Adipose tissue (tissue), 3 donors: Measurements from ENCODE around the gene TRAF3. TPM values are rescaled to one million over a fixed set of nuclear protein-coding genes. Genes with fewer than 3 reads are reported as not detected.

Experiments used
- H3K27ac ChIP-seq: one replicate; pipeline ENCODE4 v1.5.1; 2013; ENCODE audit warnings: low read depth, low read length
- WGBS, 3 donors: extraction: QIAGEN DNeasy Blood & Tissue Kit; methylation state at CpG; one replicate each; pipeline ENCODE4 v1.1.7; 2013; 5-methylcytosine and 5-hydroxymethylcytosine counted together
- polyA plus RNA-seq, 3 donors: library from polyadenylated mRNA; stranded (reverse); fragments of 200-250 nt; gene quantifications; one replicate each; pipeline ENCODE4 v1.2.3, GENCODE V29; 2013
- donor health status: healthy with polysubstance abuse.
- donor health status: Bipolar disorder and iron deficiency.
- donor health status: healthy.

Gene TRAF3, protein sequence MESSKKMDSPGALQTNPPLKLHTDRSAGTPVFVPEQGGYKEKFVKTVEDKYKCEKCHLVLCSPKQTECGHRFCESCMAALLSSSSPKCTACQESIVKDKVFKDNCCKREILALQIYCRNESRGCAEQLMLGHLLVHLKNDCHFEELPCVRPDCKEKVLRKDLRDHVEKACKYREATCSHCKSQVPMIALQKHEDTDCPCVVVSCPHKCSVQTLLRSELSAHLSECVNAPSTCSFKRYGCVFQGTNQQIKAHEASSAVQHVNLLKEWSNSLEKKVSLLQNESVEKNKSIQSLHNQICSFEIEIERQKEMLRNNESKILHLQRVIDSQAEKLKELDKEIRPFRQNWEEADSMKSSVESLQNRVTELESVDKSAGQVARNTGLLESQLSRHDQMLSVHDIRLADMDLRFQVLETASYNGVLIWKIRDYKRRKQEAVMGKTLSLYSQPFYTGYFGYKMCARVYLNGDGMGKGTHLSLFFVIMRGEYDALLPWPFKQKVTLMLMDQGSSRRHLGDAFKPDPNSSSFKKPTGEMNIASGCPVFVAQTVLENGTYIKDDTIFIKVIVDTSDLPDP
- polyA plus RNA-seq = 10 to 100 TPM in 1 of 3 donors, 1 to 10 TPM in 2; 2.7 to 13.5 (median 7.5) TPM

GRCh38 chr14:102776761-102777710, at the start of gene TRAF3:
TRAF3 (plus strand) TSS chr14:102777449; CDS start chr14:102870202, 92,753 bp downstream.
- WGBS, 3 donors = 15 to 36% (median 25%) methylated on average over 67 to 142 of the region's 163 CpGs
- peak within 1 kb of the TSS; percentile 55 for H3K27ac ChIP-seq

GRCh38 chr14:102728501-102728900, 48.7 kb upstream of the TRAF3 start:
- H3K27ac ChIP-seq = no peak overlapping the region
- WGBS, 3 donors = 63 to 92% (median 88%) methylated on average over 6 of the region's 6 CpGs

DNA sequence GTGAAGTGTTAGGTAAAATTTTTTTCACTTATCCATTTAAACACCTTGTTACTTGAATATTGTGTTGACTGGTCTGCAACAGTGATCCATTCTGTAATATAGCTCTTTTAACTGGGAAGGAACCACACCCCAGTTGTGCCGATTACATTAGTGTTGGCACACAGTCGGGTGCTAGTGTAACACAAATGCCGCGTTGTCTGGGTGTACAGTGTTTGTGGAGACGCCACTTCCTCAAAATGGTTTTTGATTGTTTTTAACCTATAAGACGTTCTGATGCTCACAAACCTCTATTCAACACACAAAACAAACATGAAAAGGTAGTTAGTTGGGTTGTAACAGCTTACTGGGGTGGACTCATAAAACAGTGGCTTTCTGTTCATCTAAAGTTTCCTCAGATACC, 48.0 kb upstream of the TRAF3 start:
- 61 to 92% (median 77%) methylated on average over 6 of the region's 6 CpGs for WGBS, 3 donors
- no peak overlapping the region for H3K27ac ChIP-seq

DNA sequence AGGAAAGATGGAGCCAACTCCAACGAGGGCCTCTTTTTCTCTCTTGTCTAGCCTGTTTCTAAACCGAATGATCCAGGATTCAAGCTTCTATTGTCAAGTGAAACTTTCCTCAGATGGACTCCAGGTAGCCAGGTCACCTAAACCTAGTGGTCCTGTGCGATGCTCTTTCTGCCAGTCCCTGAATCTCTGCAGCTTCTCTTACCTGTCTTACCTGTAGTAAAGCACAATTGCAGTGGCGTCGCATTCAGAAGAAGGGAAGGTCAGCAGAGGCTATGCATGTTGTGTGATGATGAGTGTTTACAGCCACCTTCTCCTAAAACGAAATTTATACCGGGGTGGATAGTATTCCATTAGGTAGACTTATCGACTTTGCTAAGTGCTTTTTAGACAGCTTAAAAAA, 47.4 kb upstream of the TRAF3 start:
- 92 to 94% (median 94%) methylated on average over 8 of the region's 8 CpGs for WGBS, 3 donors
- H3K27ac ChIP-seq = no peak overlapping the region

DNA sequence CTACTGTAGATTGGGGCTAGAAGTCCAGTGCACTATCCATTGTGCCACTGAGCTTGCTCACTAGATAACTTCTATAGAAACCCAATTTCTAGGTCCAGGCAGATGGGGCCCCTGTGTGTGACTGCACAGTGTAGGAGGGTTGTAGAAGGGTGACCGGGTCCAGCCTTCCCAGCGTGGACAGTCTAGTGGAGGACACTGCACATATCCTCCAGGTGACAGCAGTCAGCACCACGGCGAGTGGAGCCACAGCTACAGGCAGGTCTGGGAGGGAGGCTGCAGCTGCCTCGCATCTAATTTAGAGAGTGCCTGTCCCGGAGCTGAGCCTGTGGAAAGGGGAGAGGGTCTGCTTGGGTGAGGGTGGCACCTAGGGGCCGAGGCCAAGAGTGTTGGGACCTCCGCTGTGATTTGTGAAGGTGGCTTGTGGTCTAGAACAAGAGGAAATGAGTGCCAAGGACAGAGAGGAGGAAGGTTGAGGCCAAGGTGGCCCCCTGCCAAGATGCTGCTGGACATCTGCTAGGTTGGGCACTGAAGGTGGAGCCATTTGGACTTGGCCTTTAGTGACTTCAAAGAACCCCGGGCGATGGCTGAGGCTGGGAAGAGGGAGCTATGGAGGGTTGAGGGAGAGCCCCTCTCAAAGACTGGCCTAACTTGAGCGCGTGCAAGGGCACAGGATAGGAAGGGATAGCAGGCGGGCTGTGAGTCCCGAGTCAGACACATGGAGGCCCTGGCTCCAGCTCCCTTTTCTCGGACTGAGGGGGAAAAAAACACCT, 46.0 kb upstream of the TRAF3 start:
- H3K27ac ChIP-seq = no peak overlapping the region
- 94 to 97% (median 95%) methylated on average over 13 to 15 of the region's 15 CpGs for WGBS, 3 donors

GRCh38 chr14:102731871-102732800, 45.1 kb upstream of the TRAF3 start:
- 90 to 97% (median 95%) methylated on average over 13 of the region's 13 CpGs for WGBS, 3 donors

DNA sequence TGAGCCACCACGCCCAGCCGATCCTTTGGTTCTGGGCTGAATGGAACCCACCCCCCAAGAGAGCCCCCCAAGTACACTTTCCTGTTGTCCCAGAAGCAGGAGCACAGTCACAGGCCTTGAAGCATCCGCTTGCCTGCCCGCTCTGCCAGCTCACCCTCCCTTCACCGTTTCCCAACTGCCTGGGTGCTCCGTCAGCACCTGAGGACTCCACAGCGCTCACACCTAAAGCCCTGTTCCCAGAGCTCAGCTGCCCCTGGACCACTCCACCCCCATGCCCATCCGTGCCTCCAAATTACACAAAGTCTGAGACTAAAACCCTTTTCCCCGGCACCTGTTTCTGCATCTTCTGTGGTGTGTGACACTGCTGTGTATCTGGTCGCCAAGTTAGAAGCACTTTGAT, 44.3 kb upstream of the TRAF3 start:
- H3K27ac ChIP-seq = no peak overlapping the region
- WGBS, 3 donors = 97% methylated on average over 10 of the region's 10 CpGs

More at GRCh38 chr14:102731871-102732800, 45.1 kb upstream of the TRAF3 start:
- H3K27ac ChIP-seq = no peak overlapping the region

DNA sequence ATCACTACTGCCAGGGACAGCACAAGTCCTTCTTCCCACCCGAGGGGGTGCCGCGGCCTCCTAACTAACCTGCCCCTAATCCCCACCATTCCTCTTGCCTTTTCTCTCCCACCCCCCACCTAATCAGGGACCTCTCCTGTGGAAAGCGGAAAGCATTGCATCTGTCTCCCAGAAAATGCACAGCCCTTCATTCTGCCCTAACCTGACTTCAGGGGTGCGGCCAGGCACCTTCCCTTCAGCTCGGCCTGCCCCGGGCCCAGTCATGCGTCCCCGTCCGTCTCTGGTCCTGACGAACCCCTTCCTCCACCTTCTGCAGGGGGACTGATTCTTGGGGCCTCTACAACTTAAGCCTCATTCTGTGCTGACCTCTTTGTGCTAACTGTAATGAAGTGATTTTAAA, 43.9 kb upstream of the TRAF3 start:
- WGBS, 3 donors = 87 to 88% (median 88%) methylated on average over 11 of the region's 11 CpGs
- no peak overlapping the region for H3K27ac ChIP-seq

DNA sequence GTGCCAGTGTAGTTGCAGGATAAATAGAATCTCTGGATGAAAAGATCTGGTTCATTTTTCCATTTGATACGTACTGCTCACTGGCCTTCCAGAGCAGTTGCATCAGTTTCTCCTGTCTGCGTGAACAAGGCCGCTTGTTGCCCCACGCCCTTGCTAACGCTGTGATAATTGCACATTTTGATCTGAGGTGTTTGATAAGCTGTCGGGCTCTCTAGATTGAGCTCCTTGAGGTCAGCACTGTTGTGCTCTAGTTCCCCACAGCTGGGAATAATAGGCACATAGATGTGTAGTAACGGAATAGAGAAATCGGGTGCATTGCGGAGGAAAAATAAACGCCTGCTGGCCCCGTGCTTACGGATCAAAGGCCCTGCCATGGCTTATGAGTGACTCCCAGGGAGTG, 42.8 kb upstream of the TRAF3 start:
- H3K27ac ChIP-seq = no peak overlapping the region
- 92 to 94% (median 94%) methylated on average over 12 of the region's 12 CpGs for WGBS, 3 donors

GRCh38 chr14:102736956-102737355, 40.3 kb upstream of the TRAF3 start:
- 85 to 95% (median 92%) methylated on average over 3 of the region's 3 CpGs for WGBS, 3 donors
- H3K27ac ChIP-seq = no peak overlapping the region

DNA sequence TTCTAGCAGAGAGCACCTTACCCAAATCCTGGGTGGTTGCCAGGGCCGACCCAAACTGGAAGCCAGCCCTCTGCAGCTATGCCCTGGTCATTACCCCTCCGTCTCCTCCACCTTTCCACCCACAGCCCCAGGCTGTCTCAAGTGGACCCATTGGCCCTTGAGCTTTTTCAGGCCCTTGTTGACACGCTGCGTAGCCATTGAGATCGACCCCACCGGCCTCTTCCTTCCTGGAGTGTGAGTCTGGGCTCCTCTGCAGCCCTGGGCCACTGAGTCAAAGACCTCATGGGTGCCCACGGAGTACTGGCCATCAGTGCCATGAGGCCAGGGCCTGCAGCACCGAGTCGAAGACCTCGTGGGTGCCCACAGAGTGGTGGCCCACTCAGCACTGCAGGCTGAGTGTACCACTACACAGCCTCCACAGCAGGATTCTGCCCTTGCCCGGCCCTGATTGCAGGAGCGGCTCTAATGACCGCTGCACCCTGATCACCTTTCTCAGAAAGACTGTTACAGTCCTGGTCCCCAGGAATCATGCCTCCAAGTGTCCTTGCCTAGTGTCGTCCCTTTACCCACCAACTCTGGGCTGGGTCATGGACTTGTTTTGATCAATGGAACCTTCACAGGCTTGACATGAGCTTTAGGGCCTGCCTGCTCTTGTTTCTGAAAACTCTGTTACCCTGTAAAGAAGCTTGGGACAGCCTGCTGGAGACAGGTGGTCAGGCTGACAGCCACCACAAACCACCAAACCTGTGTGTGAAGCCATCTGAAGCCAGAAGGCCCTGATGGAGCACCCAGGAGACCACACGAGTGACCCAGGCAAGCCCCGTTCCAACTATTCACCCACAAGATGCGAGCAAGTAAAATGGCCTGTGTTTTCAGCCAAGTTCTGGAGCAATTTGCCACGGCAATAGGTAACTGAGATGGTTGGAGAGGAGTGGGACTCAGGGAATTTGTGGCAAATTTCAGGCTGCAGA, 39.6 kb upstream of the TRAF3 start:
- no peak overlapping the region for H3K27ac ChIP-seq
- WGBS, 3 donors = 93 to 95% (median 93%) methylated on average over 18 of the region's 18 CpGs

GRCh38 chr14:102738373-102739189, 38.7 kb upstream of the TRAF3 start:
- H3K27ac ChIP-seq = no peak overlapping the region
- WGBS, 3 donors = 86 to 91% (median 91%) methylated on average over 11 of the region's 11 CpGs

- H3K27ac ChIP-seq = no peak overlapping the region
- WGBS, 3 donors = 75 to 91% (median 86%) methylated on average over 3 of the region's 3 CpGs
Measured at GRCh38 chr14:102739190-102739469, 38.1 kb upstream of the TRAF3 start.

DNA sequence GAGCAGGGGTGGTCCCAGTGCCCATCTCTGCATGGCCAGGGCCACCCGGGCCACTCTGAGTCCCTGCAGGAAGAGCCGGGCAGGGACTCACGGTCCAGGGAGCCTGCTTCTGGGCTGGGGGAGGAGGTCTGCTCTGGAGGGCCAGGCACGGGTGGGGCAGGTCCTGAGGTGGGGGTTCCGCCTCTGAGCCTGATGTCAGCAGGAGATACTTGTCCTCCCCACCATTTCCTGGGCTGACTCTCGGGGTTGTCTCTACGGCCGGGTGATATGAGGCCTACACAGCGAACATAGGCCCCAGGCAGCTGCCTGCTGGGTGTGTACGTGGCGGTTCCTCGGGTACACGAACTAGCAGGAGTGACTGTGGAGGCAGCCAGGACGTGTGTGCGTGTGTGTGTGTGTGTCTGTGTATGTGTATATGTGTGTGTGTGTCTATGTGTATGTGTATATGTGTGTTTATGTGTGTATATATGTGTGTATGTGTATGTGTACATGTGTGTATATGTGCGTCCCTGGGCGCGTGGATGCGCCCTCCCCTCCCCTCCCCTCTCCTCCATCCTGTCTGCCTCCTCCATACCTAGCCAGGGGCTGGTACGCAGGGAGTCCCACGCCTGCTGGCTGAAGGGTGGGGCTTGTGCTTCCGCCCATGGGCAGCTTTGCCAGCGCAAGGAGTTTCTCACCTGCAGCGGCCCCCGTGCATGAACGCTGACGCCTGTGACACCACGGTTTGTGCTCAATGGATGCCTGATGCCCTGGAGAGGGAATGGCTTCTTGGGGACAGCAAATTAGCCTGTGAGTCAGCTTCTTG, 30.4 kb upstream of the TRAF3 start:
- no peak overlapping the region for H3K27ac ChIP-seq
- WGBS, 3 donors = 93 to 94% (median 93%) methylated on average over 24 to 28 of the region's 28 CpGs

DNA sequence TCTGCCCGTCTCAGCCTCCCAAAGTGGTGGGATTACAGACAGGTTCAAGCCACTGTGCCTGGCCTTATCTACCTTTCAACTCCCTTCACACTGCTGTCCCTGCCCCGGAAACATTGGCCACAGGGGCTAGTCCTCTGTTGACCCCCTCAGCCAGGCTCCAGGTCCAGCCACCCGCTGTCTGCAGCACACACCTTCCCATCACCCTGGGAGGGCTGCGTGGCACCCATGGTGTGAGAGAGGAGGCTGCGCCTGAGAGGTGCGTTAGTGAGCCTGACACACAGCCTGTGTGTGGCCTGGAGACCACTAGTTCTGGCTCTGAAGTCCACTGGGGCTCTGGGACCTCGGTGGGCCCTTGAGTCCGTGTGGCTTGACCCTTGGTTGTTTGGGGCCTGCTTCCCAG, 28.4 kb upstream of the TRAF3 start:
- no peak overlapping the region for H3K27ac ChIP-seq
- whole genome bisulfite sequencing, 3 donors = 92 to 94% (median 93%) methylated on average over 7 to 8 of the region's 8 CpGs
